SK-N-SH (cell line): ENCODE results near the gene HOXC6.

Experiments used
- CTCF ChIP-seq: fragments of 200-600 bp; sonication (generic); IDR thresholded peaks from 2 replicates; pipeline ENCODE4 v1.6.1; 2017; ENCODE audit warnings: antibody characterized with exemption, mild to moderate bottlenecking, moderate library complexity
- EZH2phosphoT487 ChIP-seq: fragments of 200-600 bp; sonication (generic); IDR thresholded peaks from 2 replicates; pipeline ENCODE4 v1.6.1; 2017; ENCODE audit warnings: low read depth, mixed run types, mild to moderate bottlenecking, antibody characterized with exemption, moderate library complexity, borderline replicate concordance
- FOSL2 ChIP-seq: IDR thresholded peaks from 2 replicates; pipeline ENCODE4 v1.4.0; 2012; ENCODE audit warnings: low read depth, mild to moderate bottlenecking, moderate library complexity, borderline replicate concordance
- GATA2 ChIP-seq: sonication (generic); formaldehyde crosslinking; IDR thresholded peaks from 2 replicates; pipeline ENCODE4 v1.5.0; 2020; ENCODE audit warnings: mild to moderate bottlenecking, missing genetic modification reagents
- MAX ChIP-seq: IDR thresholded peaks from 2 replicates; pipeline ENCODE4 v1.4.0; 2012; ENCODE audit warnings: low read depth
- MXI1 ChIP-seq: IDR thresholded peaks from 2 replicates; pipeline ENCODE4 v1.6.1; 2012; ENCODE audit warnings: mild to moderate bottlenecking, low read depth, low read length, improper control_type of control experiment
- NFIC ChIP-seq: IDR thresholded peaks from 2 replicates; pipeline ENCODE4 v1.4.0; 2012; ENCODE audit warnings: borderline replicate concordance
- POLR2AphosphoS5 ChIP-seq: IDR thresholded peaks from 2 replicates; pipeline ENCODE4 v1.6.1; 2012; ENCODE audit warnings: low read depth, low read length
- RCOR1 ChIP-seq: fragments of 150-350 bp; IDR thresholded peaks from 2 replicates; pipeline ENCODE4 v1.6.1; 2017; ENCODE audit warnings: antibody characterized with exemption, low read length
- SIN3A ChIP-seq: IDR thresholded peaks from 2 replicates; pipeline ENCODE4 v1.6.1; 2012; ENCODE audit warnings: low read depth, mild to moderate bottlenecking, low read length, moderate library complexity, borderline replicate concordance
- USF1 ChIP-seq: IDR thresholded peaks from 2 replicates; pipeline ENCODE4 v1.4.0; 2012; ENCODE audit warnings: low read depth, borderline replicate concordance

- TF ChIP-seq GATA2 (CRISPR knock-in tag), result no peak
- no peak for TF ChIP-seq FOSL2
- TF ChIP-seq EZH2phosphoT487, result no peak
- TF ChIP-seq CTCF, result no peak
- TF ChIP-seq NFIC, result no peak
- no peak for TF ChIP-seq MXI1
- TF ChIP-seq USF1, result no peak
- no peak for TF ChIP-seq RCOR1
- TF ChIP-seq SIN3A, result no peak
- no peak for TF ChIP-seq MAX
- TF ChIP-seq POLR2AphosphoS5, result no peak
These were observed 26.7 kb upstream of the HOXC6 start for GRCh38 chr12:54001283-54002187.
